ENCODE data around the gene CELF4. TPM values are rescaled to one million over a fixed set of nuclear protein-coding genes. Genes with fewer than 3 reads are reported as not detected.

CELF4 gene
- polyA plus RNA-seq, 2 donors: 0.02 to 0.06 TPM

DNA sequence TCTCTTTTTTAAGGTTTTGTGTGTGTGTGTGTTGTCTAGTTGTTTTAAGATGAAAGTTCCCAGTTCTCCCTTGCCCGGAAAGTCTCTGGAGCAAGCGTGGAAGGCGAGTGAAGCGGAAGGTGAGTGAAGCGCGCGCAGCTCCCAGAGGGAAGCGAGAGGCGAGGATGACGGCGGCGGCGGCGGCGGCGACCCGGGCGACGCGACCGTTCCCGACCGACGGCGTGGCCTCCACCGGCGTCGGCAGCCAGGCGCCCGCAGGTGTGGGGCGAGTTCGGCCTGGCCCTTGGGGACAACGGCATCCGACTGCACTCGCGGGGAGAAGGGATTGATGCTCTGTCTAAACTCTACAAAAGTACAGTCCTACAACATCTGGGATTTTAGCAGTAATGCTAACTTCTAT, 321.9 kb downstream of the CELF4 start:
- H3K27ac ChIP-seq (ENCODE audit: low read depth in 2 of 2, low read length in 1 of 2): no peak overlapping the region
- H3K4me3 ChIP-seq (ENCODE audit: low read depth in 1 of 2, low read length in 2 of 2): no peak overlapping the region
- no peaks in the 10 kb centered on the region for H3K9me3 ChIP-seq (ENCODE audit: control insufficient read depth in 2 of 2, insufficient read depth in 1 of 2, low read depth in 1 of 2, low read length in 1 of 2)
- 36 to 38% methylated on average over 33 to 36 of the region's 36 CpGs for WGBS, 2 donors
- H3K4me1 ChIP-seq (ENCODE audit: control insufficient read depth in 2 of 2, insufficient read depth in 2 of 2, low read length in 1 of 2): no peaks in the 10 kb centered on the region
- no peaks in the 10 kb centered on the region for H3K27me3 ChIP-seq (ENCODE audit: control insufficient read depth in 1 of 2, insufficient read depth in 2 of 2, low read length in 2 of 2)
- no peaks in the 10 kb centered on the region for H3K36me3 ChIP-seq (ENCODE audit: control insufficient read depth in 2 of 2, insufficient read depth in 2 of 2, low read length in 1 of 2)

DNA sequence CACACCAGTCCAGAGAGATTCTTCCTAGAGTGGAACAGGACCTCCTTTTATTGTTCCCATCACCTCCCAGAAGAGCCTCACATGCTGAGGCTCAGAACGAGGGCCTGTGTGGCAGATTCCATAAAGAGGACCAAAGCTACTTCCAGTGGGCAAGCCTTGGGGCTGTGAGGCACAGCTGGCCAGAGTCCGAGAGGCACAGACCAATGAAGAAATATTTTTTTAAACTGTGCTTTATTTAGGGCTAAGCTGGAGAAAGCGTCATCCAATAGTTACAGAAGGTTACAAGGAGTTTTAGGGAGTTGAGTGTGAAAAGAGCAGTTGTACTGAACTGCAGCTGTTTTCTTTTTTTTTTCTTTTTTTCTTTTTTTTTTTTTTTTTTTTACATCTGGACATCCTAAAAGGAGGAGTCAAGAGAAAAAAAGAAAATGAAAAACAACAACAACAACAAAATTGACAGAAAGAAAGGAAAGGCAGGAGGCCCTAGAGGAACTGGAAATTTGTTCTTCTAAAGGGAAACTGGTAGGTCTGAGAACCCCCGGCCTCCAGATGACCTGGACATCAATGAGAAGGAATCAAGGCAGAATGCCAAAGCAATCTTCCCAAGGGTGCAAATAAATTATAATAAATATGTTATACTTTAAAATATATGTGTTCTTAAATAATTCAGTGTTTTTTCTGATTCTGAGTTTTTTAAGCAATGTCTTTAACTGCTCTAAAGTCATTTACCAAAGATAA, 322.6 kb downstream of the CELF4 start:
- no peak overlapping the region for H3K27ac ChIP-seq (ENCODE audit: low read depth in 2 of 2, low read length in 1 of 2)
- 68 to 77% methylated on average over 4 of the region's 4 CpGs for WGBS, 2 donors
- H3K4me3 ChIP-seq (ENCODE audit: low read depth in 1 of 2, low read length in 2 of 2): no peak overlapping the region
- no peaks in the 10 kb centered on the region for H3K27me3 ChIP-seq (ENCODE audit: control insufficient read depth in 1 of 2, insufficient read depth in 2 of 2, low read length in 2 of 2)
- no peaks in the 10 kb centered on the region for H3K9me3 ChIP-seq (ENCODE audit: control insufficient read depth in 2 of 2, insufficient read depth in 1 of 2, low read depth in 1 of 2, low read length in 1 of 2)
- H3K4me1 ChIP-seq (ENCODE audit: control insufficient read depth in 2 of 2, insufficient read depth in 2 of 2, low read length in 1 of 2): no peaks in the 10 kb centered on the region
- no peaks in the 10 kb centered on the region for H3K36me3 ChIP-seq (ENCODE audit: control insufficient read depth in 2 of 2, insufficient read depth in 2 of 2, low read length in 1 of 2)

DNA sequence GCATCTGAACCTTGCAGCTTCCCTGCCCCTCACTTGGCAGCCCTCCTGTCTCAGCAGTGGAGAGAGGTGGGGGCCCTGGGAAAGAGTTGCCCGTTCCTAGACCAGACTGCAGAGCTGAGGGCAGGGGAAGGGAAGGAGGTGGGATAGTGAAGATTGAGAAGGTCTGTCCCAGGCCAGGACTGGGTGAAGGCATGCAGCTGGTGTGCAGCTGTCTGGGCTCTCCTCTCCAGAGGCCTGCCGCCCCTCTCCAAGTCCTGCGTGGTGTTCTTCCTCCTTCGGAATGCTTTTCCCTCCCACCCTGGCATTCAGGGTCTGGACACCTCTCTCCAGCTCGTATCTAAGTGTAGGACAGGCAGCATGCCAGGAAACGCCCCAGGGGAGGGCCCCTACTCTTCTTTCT, 323.5 kb downstream of the CELF4 start:
- no peaks in the 10 kb centered on the region for H3K4me1 ChIP-seq (ENCODE audit: control insufficient read depth in 2 of 2, insufficient read depth in 2 of 2, low read length in 1 of 2)
- no peaks in the 10 kb centered on the region for H3K27me3 ChIP-seq (ENCODE audit: control insufficient read depth in 1 of 2, insufficient read depth in 2 of 2, low read length in 2 of 2)
- no peak overlapping the region for H3K27ac ChIP-seq (ENCODE audit: low read depth in 2 of 2, low read length in 1 of 2)
- WGBS, 2 donors: 64 to 68% methylated on average over 6 of the region's 6 CpGs
- H3K36me3 ChIP-seq (ENCODE audit: control insufficient read depth in 2 of 2, insufficient read depth in 2 of 2, low read length in 1 of 2): no peaks in the 10 kb centered on the region
- no peaks in the 10 kb centered on the region for H3K9me3 ChIP-seq (ENCODE audit: control insufficient read depth in 2 of 2, insufficient read depth in 1 of 2, low read depth in 1 of 2, low read length in 1 of 2)
- no peak overlapping the region for H3K4me3 ChIP-seq (ENCODE audit: low read depth in 1 of 2, low read length in 2 of 2)

DNA sequence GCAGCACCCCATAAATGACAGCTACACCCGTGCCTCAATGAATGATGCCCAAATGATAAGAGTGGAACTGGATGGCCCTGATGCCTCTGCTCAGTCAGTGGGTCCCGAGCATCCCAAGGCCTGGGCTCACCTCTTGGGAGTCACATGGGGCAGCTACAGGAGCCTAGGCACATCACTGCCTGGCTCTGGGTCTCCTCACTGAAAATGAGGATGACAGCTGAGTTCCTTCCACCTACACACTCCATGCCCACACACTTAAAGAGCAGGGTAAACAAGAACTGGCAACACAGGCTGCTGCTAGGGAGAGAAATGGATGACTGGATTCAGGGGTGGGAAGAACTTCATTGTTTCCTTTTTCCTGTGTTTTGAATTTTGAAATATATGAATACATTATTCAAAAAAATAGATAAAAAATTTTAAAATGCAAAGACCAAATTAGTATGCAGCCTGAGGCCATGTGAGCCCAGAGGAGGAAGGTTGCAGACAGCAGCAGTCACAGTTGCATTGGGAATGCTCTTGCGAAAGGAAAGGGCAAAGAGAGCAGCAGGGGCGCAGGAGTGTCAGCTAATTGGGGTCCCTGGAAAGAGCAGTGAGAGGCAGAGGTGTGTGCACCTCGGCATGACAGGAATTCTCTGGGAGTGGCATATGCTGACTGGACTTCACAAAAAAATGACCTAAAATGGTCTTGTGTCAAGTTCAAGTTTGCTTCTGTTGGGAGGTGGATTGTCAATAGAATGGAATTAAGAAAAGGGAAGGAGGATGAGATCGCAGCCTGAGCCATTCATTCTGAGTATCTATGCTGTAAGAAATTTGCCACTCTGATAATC, 327.1 kb downstream of the CELF4 start:
- 80 to 87% methylated on average over 6 of the region's 6 CpGs for WGBS, 2 donors
- H3K9me3 ChIP-seq (ENCODE audit: control insufficient read depth in 2 of 2, insufficient read depth in 1 of 2, low read depth in 1 of 2, low read length in 1 of 2): no peaks in the 10 kb centered on the region
- no peaks in the 10 kb centered on the region for H3K36me3 ChIP-seq (ENCODE audit: control insufficient read depth in 2 of 2, insufficient read depth in 2 of 2, low read length in 1 of 2)
- H3K27ac ChIP-seq (ENCODE audit: low read depth in 2 of 2, low read length in 1 of 2): no peak overlapping the region
- no peaks in the 10 kb centered on the region for H3K4me1 ChIP-seq (ENCODE audit: control insufficient read depth in 2 of 2, insufficient read depth in 2 of 2, low read length in 1 of 2)
- no peak overlapping the region for H3K4me3 ChIP-seq (ENCODE audit: low read depth in 1 of 2, low read length in 2 of 2)
- no peaks in the 10 kb centered on the region for H3K27me3 ChIP-seq (ENCODE audit: control insufficient read depth in 1 of 2, insufficient read depth in 2 of 2, low read length in 2 of 2)

DNA sequence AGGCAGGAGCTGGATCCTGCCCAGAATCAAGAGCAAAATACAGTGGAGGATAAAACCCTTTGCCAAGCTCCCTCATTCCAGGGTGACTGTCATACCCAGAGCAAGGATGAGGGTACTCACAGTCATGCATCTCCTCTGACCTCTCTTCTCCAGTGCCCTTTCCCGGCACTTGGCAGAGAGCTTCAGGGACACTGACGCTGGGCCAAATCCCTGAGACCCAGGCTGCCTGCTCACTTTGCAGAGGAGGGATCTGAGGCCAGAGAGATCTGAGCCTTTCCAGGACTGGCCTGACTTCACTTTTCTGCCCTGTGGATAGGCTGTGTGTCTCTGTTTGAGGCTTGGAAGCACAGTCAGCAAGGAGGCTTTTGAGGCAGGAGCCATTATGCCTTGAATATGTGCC, 330.0 kb downstream of the CELF4 start:
- H3K27me3 ChIP-seq (ENCODE audit: control insufficient read depth in 1 of 2, insufficient read depth in 2 of 2, low read length in 2 of 2): no peaks in the 10 kb centered on the region
- no peak overlapping the region for H3K4me3 ChIP-seq (ENCODE audit: low read depth in 1 of 2, low read length in 2 of 2)
- 96 to 97% methylated on average over 2 of the region's 2 CpGs for WGBS, 2 donors
- no peaks in the 10 kb centered on the region for H3K4me1 ChIP-seq (ENCODE audit: control insufficient read depth in 2 of 2, insufficient read depth in 2 of 2, low read length in 1 of 2)
- H3K27ac ChIP-seq (ENCODE audit: low read depth in 2 of 2, low read length in 1 of 2): no peak overlapping the region
- no peaks in the 10 kb centered on the region for H3K36me3 ChIP-seq (ENCODE audit: control insufficient read depth in 2 of 2, insufficient read depth in 2 of 2, low read length in 1 of 2)
- H3K9me3 ChIP-seq (ENCODE audit: control insufficient read depth in 2 of 2, insufficient read depth in 1 of 2, low read depth in 1 of 2, low read length in 1 of 2): no peaks in the 10 kb centered on the region

DNA sequence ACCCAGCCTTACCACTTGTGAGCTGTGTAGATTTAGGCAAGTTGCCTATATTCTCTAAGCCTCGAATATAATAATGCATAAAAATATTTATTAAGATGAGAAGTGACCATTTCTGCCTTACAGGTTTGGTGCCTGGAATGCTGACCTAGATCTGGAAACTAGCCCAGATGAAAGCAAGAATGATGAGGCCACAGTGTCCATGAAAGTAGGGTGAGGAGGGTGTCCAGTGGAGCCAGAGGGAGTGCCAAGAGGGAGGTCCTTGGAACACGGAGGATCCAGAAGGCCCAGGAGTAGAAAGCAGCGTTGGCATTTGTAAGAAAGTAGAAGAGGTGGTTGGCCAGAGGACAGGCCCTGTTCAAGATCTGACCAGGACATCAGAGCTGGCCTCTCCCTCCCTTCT, 334.3 kb downstream of the CELF4 start:
- Histone ChIP-seq H3K4me1 (ENCODE audit: control insufficient read depth in 2 of 2, insufficient read depth in 2 of 2, low read length in 1 of 2) (no peaks in the 10 kb centered on the region), H3K27ac (ENCODE audit: low read depth in 2 of 2, low read length in 1 of 2) (no peak overlapping the region), H3K4me3 (ENCODE audit: low read depth in 1 of 2, low read length in 2 of 2) (no peak overlapping the region), H3K36me3 (ENCODE audit: control insufficient read depth in 2 of 2, insufficient read depth in 2 of 2, low read length in 1 of 2) (no peaks in the 10 kb centered on the region), H3K9me3 (ENCODE audit: control insufficient read depth in 2 of 2, insufficient read depth in 1 of 2, low read depth in 1 of 2, low read length in 1 of 2) (no peaks in the 10 kb centered on the region), H3K27me3 (ENCODE audit: control insufficient read depth in 1 of 2, insufficient read depth in 2 of 2, low read length in 2 of 2) (no peaks in the 10 kb centered on the region)
- 56 to 58% methylated on average over 3 of the region's 3 CpGs for WGBS, 2 donors

DNA sequence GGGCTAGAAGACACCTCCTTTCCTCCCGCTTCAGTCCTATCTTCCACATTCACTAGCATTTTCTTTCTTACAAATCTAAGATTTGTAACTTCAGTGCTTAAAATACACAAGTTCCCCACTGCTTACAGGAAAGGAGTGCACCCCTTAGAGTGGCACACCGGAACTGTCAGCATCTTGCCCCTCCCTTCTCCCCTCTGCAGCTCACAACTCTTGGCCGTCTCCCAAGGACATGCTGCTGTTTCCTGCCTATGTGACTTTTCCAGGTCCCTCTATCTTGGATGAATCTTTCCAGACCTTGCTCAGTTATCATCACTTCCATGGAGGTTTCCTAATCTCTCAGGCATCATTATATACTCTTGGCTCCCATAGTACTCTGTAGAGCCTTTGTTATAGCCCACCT, 334.8 kb downstream of the CELF4 start:
- 69 to 72% methylated on average over 3 of the region's 3 CpGs for WGBS, 2 donors
- H3K27me3 ChIP-seq (ENCODE audit: control insufficient read depth in 1 of 2, insufficient read depth in 2 of 2, low read length in 2 of 2): no peaks in the 10 kb centered on the region
- no peaks in the 10 kb centered on the region for H3K36me3 ChIP-seq (ENCODE audit: control insufficient read depth in 2 of 2, insufficient read depth in 2 of 2, low read length in 1 of 2)
- no peak overlapping the region for H3K4me3 ChIP-seq (ENCODE audit: low read depth in 1 of 2, low read length in 2 of 2)
- no peaks in the 10 kb centered on the region for H3K4me1 ChIP-seq (ENCODE audit: control insufficient read depth in 2 of 2, insufficient read depth in 2 of 2, low read length in 1 of 2)
- H3K27ac ChIP-seq (ENCODE audit: low read depth in 2 of 2, low read length in 1 of 2): no peak overlapping the region
- no peaks in the 10 kb centered on the region for H3K9me3 ChIP-seq (ENCODE audit: control insufficient read depth in 2 of 2, insufficient read depth in 1 of 2, low read depth in 1 of 2, low read length in 1 of 2)

DNA sequence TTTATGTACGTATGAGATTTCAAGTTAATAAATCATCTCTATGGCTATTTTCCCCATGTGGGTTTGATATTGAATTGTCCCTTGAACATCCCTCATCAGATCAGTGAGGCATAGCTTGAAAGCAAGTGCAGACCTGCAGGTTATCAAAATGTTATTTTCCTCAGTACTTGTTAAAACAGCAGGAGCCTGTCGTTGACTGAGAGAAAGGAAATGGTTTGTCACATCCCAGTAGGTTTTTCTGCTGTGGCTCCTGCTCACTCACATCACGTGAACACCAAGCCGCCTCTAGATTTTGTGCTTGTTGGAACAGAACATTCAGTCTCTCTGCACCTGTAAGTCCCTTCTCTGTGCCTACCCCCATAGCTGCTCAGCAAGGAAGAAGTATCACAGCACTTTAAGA, 340.3 kb downstream of the CELF4 start:
- Histone ChIP-seq H3K4me1 (ENCODE audit: control insufficient read depth in 2 of 2, insufficient read depth in 2 of 2, low read length in 1 of 2) (no peaks in the 10 kb centered on the region), H3K4me3 (ENCODE audit: low read depth in 1 of 2, low read length in 2 of 2) (no peak overlapping the region), H3K9me3 (ENCODE audit: control insufficient read depth in 2 of 2, insufficient read depth in 1 of 2, low read depth in 1 of 2, low read length in 1 of 2) (no peaks in the 10 kb centered on the region), H3K27ac (ENCODE audit: low read depth in 2 of 2, low read length in 1 of 2) (no peak overlapping the region), H3K27me3 (ENCODE audit: control insufficient read depth in 1 of 2, insufficient read depth in 2 of 2, low read length in 2 of 2) (no peaks in the 10 kb centered on the region), H3K36me3 (ENCODE audit: control insufficient read depth in 2 of 2, insufficient read depth in 2 of 2, low read length in 1 of 2) (peaks cover 0 to 3% of the 10 kb centered on the region in 2 donors)
- WGBS, 2 donors: 69 to 72% methylated on average over 4 of the region's 4 CpGs

DNA sequence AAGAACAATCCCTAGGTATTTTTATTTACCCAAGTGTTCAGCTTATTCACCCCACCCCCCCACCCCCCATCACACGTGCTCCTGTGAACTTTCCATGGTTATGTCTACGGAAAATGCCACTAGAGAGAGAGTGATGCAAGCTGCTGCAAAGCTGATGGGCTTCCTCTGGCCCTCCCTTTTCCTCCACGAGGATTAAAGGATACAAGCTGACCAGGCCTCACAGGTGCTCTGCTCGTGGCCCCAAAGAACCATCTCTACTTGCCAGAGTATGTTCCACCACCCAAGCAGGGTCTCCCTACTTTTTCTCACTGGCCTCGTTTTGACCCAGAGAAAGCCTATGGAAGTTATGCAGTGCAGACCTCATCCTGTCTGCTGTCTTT, 342.6 kb downstream of the CELF4 start:
- H3K27me3 ChIP-seq (ENCODE audit: control insufficient read depth in 1 of 2, insufficient read depth in 2 of 2, low read length in 2 of 2): no peaks in the 10 kb centered on the region
- H3K4me1 ChIP-seq (ENCODE audit: control insufficient read depth in 2 of 2, insufficient read depth in 2 of 2, low read length in 1 of 2): no peaks in the 10 kb centered on the region
- peaks cover 0 to 3% of the 10 kb centered on the region in 2 donors for H3K36me3 ChIP-seq (ENCODE audit: control insufficient read depth in 2 of 2, insufficient read depth in 2 of 2, low read length in 1 of 2)
- WGBS, 2 donors: 75 to 84% methylated on average over 5 of the region's 5 CpGs
- H3K27ac ChIP-seq (ENCODE audit: low read depth in 2 of 2, low read length in 1 of 2): no peak overlapping the region
- H3K9me3 ChIP-seq (ENCODE audit: control insufficient read depth in 2 of 2, insufficient read depth in 1 of 2, low read depth in 1 of 2, low read length in 1 of 2): peaks cover 0 to 4% of the 10 kb centered on the region in 2 donors
- H3K4me3 ChIP-seq (ENCODE audit: low read depth in 1 of 2, low read length in 2 of 2): no peak overlapping the region

Data from esophagus (tissue), 2 donors.